Upper lobe of left lung (tissue), 4 donors: ENCODE measurements around the gene BRIP1.

Experiments used
- CTCF ChIP-seq, 6 experiments: fragments of 450-650 bp in 4 of 6; fragments of 200-600 bp in 2 of 6; sonication (generic) in 2 of 6; IDR thresholded peaks; one replicate each; pipeline ENCODE4 v1.5.1; 2016 to 2019; ENCODE audit warnings: antibody characterized with exemption in 6 of 6
- EP300 ChIP-seq, 4 donors: sonication (generic); formaldehyde crosslinking; IDR thresholded peaks; one replicate each; pipeline ENCODE4 v1.5.1; 2017; ENCODE audit warnings: antibody characterized with exemption in 4 of 4, control low read depth in 2 of 4
- POLR2A ChIP-seq, 4 donors: fragments of 450-650 bp; IDR thresholded peaks; one replicate each; pipeline ENCODE4 v1.5.1; 2016 to 2017; ENCODE audit warnings: antibody characterized with exemption in 4 of 4, mild to moderate bottlenecking in 2 of 4
- POLR2AphosphoS5 ChIP-seq, 2 donors: sonication (generic); formaldehyde crosslinking; IDR thresholded peaks; one replicate each; pipeline ENCODE4 v1.5.1; 2017; ENCODE audit warnings: antibody characterized with exemption in 2 of 2

DNA sequence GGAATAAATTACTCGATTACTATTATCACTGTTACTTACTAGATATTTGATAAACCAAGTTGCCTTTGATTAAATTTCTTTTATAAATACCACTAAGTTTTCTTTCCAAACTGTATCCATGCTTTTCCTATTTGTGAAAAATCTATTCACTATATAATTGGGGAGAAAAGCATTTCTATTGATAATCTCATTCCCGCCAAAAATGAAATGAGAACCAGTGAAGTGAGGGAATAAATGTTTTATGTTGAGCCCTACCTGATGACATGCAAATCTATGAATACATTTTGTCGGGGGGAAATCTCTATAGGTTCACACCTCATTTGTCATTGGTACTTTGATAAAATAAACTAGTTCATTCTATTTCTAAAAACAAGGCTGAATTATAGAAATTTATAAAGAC lies 15.7 kb downstream of the BRIP1 start:
- TF ChIP-seq POLR2AphosphoS5 (IDR thresholded peaks at IDR 0.05) (no peak), CTCF (IDR thresholded peaks at IDR 0.05) (no peak), POLR2A (IDR thresholded peaks at IDR 0.05) (no peak), EP300 (IDR thresholded peaks at IDR 0.05) (no peak)
